ENCODE data around the gene C19orf12. TPM values are rescaled to one million over a fixed set of nuclear protein-coding genes. Genes with fewer than 3 reads are reported as not detected.

Gene C19orf12
- total RNA-seq, 2 experiments from 2014 or later = 12.5 to 20.6 TPM

DNA sequence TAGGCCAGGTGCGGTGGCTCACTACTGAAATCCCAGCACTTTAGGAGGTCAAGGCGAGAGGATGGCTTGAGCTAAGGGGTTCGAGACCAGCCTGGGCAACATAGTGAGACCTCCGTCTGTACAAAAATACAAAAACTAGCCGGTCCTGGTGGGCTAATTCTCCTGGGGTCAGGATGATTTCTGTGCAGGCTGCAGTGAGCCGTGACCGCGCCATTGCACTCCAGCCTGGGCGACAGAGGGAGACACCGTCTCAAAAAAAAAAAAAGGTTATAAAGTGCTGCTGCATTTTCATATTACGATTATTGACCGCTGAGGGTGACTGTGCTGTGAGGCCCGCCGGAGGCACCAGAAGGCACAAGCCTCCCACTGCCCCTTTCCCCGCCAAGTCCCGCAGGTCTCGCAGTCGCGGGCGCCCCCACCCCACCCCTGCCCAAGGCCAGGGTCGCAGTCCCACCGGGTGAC, 50.3 kb downstream of the C19orf12 start:
- Histone ChIP-seq H3K9me3 (ENCODE audit: low read length) (no peaks in the 10 kb centered on the region), H4K20me1 (ENCODE audit: insufficient read depth, low read length) (no peaks in the 10 kb centered on the region), H3K9me2 (ENCODE audit: insufficient read depth, low read length) (no peaks in the 10 kb centered on the region), H2AFZ (ENCODE audit: low read length) (peak overlapping the region; percentile 90), H3K4me3 (ENCODE audit: low read depth, low read length, poor library complexity, severe bottlenecking) (peak overlapping the region; percentile 86), H3K79me2 (ENCODE audit: insufficient read depth, low read depth, low read length) (no peaks in the 10 kb centered on the region), H3K27ac (ENCODE audit: low read depth, low read length, poor library complexity, severe bottlenecking) (no peak overlapping the region), H3K4me2 (ENCODE audit: low read length) (peak overlapping the region; percentile 96), H3K4me1 (ENCODE audit: insufficient read depth, low read length, poor library complexity, severe bottlenecking) (peaks cover 30% of the 10 kb centered on the region), H3K36me3 (ENCODE audit: insufficient read depth, low read length) (no peaks in the 10 kb centered on the region)
- no TSS peak for BruUV-seq (replicated peaks)
- POLR2A ChIA-PET = interaction anchor here (0.7 to 0.8 kb wide), 3 partner anchors 13 to 743 kb away, joined by 4 to 9 read pairs (median 5); no protein-coding TSS in a partner anchor
- CTCF ChIA-PET (ENCODE audit: unreplicated experiment) = interaction anchor here (0.7 to 1.2 kb wide), 3 partner anchors 50 to 55 kb away, joined by 3 read pairs; no protein-coding TSS in a partner anchor
- TF ChIP-seq EZH2phosphoT487 (IDR thresholded peaks at IDR 0.05; ENCODE audit: borderline replicate concordance, low read depth, low read length) = no peak
- TF ChIP-seq, protein P1, sequence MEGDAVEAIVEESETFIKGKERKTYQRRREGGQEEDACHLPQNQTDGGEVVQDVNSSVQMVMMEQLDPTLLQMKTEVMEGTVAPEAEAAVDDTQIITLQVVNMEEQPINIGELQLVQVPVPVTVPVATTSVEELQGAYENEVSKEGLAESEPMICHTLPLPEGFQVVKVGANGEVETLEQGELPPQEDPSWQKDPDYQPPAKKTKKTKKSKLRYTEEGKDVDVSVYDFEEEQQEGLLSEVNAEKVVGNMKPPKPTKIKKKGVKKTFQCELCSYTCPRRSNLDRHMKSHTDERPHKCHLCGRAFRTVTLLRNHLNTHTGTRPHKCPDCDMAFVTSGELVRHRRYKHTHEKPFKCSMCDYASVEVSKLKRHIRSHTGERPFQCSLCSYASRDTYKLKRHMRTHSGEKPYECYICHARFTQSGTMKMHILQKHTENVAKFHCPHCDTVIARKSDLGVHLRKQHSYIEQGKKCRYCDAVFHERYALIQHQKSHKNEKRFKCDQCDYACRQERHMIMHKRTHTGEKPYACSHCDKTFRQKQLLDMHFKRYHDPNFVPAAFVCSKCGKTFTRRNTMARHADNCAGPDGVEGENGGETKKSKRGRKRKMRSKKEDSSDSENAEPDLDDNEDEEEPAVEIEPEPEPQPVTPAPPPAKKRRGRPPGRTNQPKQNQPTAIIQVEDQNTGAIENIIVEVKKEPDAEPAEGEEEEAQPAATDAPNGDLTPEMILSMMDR (conservative IDR thresholded peaks at IDR 0.05; ENCODE audit: low read length) = peak; percentile 48
- DNase-seq (ENCODE audit: low spot score) = no peak
- intact Hi-C loops (cut with micrococcal nuclease; ENCODE audit: unreplicated experiment) = loop anchor here (2.0 kb wide), 2 partner anchors 52 to 54 kb away; no protein-coding TSS in a partner anchor

- intact Hi-C loops (cut with micrococcal nuclease; ENCODE audit: unreplicated experiment) = loop anchor here (2.0 kb wide), 2 partner anchors 53 kb away; no protein-coding TSS in a partner anchor
Observed at GRCh38 chr19:29663861-29664752, 51.0 kb downstream of the C19orf12 start.

More at GRCh38 chr19:29663861-29664752, 51.0 kb downstream of the C19orf12 start:
- H4K20me1 ChIP-seq (ENCODE audit: insufficient read depth, low read length) = no peaks in the 10 kb centered on the region
- no peak overlapping the region for H3K27ac ChIP-seq (ENCODE audit: low read depth, low read length, poor library complexity, severe bottlenecking)
- no peaks in the 10 kb centered on the region for H3K36me3 ChIP-seq (ENCODE audit: insufficient read depth, low read length)
- H3K9me2 ChIP-seq (ENCODE audit: insufficient read depth, low read length) = no peaks in the 10 kb centered on the region
- ChIA-PET CTCF (ENCODE audit: unreplicated experiment) (interaction anchor here (1.1 kb wide), 1 partner anchor 52 kb away, joined by 3 read pairs; no protein-coding TSS in a partner anchor), POLR2A (interaction anchor here (0.7 kb wide), 1 partner anchor 744 kb away, joined by 4 read pairs; no protein-coding TSS in a partner anchor)
- DNase-seq (ENCODE audit: low spot score) = no peak
- no peaks in the 10 kb centered on the region for H3K79me2 ChIP-seq (ENCODE audit: insufficient read depth, low read depth, low read length)
- H3K4me2 ChIP-seq (ENCODE audit: low read length) = peak overlapping the region; percentile 96
- TF ChIP-seq, protein P1 (conservative IDR thresholded peaks at IDR 0.05; ENCODE audit: low read length) = no peak
- no peak for TF ChIP-seq EZH2phosphoT487 (IDR thresholded peaks at IDR 0.05; ENCODE audit: borderline replicate concordance, low read depth, low read length)
- peak overlapping the region; percentile 86 for H3K4me3 ChIP-seq (ENCODE audit: low read depth, low read length, poor library complexity, severe bottlenecking)
- peak overlapping the region; percentile 90 for H2AFZ ChIP-seq (ENCODE audit: low read length)
- no TSS peak for BruUV-seq (replicated peaks)
- H3K9me3 ChIP-seq (ENCODE audit: low read length) = no peaks in the 10 kb centered on the region
- peaks cover 30% of the 10 kb centered on the region for H3K4me1 ChIP-seq (ENCODE audit: insufficient read depth, low read length, poor library complexity, severe bottlenecking)

All from OCI-LY7 (cell line).